CD4-positive, alpha-beta T cell treated with Interleukin-17A for 4 hours (primary cell): ENCODE measurements around the gene MACROD2.

Experiments
- DNase-seq: peaks from one replicate; pipeline ENCODE4 v3.0.0-alpha.2; 2020; ENCODE audit warnings: mixed read lengths

Gene MACROD2

DNA sequence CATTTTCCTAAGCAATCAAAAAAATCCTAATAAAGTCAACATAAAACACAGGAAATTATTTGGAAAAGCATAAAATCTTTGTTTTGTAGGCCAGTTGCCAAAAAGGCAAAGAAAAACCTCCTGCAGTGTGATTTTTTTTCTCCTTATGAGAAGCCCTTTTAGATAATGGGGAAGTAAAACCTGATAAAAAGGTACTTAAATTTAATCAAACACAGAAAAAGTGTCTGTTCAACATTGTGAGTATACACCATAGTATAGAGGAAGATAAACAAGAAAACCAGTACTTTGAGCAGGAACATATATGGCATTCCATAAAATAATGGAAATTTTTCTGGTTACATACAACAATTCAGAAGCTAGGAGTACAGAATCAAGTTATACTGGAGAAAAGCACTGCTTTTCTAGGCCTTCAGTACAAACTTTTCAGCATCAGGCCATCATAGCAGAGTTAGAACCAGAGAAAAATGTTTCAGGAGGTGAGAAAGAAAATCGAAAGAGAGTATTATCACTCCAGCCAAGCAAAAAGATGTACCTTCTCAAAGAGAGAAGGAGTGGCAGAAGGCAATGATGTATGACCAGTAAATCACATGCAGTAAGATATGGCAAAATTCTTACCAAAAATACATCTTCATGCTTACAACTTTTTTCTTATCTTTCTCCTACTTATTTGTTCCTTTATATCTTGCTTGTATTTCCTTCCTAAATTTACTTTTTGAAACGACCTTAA lies 2083.0 kb downstream of the MACROD2 start:
- no peak for DNase-seq

GRCh38 chr20:16081421-16081820 lies 2086.1 kb downstream of the MACROD2 start:
- no peak for DNase-seq

DNA sequence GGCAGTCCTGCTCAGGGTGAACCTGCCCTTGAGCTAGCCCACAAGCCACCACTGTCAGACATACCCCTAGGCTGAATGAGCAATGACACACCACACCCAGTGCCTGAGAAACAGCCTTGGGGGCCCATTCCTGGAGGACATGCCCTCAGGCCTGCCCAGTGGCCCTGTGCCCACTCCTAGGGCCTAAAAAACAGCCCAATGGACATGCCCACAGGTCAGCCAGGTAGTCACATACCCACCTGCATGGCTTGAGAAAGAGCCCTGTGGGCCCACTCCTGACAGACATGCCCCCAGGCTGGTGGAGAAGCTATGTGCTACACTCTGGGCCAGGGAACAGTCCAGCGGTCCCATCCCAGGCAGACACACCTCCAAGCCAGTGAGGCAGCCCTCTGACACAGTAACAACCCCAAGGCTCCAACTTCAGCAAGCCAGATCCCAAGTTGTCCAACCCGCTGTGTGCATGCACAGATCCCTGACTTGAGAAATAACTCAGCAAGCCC lies 2086.8 kb downstream of the MACROD2 start:
- no peak for DNase-seq

DNA sequence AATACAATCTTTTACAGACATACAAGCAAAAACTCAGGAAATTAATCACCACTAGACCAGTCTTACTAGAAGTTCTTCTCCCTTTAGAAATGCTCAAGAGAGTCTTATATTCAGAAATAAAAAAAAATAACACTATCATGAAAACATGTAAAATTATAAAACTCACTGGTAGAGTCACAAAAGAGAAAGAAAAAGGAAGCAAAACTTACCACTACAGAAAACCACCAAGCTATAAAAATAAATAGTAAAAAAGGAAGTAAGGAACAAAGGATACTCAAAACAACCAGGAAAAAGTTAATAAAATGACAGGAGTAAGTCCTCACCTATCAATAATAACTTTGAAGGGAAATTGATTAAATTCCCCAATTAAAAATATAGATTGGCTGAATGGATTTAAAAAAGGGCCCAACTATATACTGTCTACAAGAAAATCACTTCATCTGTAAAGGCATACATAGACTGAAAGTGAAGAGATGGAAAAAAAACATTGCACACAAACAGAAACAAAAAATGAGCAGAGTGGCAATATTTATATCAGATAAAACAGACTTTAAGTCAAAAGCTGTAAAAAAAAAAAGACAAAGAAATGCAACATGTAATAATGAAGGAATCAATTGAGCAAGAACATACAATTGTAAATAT lies 2088.4 kb downstream of the MACROD2 start:
- DNase-seq: no peak

GRCh38 chr20:16095226-16095625 lies 2099.9 kb downstream of the MACROD2 start:
- DNase-seq: no peak

GRCh38 chr20:16096756-16097326 lies 2101.5 kb downstream of the MACROD2 start:
- no peak for DNase-seq

- DNase-seq: no peak
These were observed 2102.5 kb downstream of the MACROD2 start for GRCh38 chr20:16097788-16098187.

DNA sequence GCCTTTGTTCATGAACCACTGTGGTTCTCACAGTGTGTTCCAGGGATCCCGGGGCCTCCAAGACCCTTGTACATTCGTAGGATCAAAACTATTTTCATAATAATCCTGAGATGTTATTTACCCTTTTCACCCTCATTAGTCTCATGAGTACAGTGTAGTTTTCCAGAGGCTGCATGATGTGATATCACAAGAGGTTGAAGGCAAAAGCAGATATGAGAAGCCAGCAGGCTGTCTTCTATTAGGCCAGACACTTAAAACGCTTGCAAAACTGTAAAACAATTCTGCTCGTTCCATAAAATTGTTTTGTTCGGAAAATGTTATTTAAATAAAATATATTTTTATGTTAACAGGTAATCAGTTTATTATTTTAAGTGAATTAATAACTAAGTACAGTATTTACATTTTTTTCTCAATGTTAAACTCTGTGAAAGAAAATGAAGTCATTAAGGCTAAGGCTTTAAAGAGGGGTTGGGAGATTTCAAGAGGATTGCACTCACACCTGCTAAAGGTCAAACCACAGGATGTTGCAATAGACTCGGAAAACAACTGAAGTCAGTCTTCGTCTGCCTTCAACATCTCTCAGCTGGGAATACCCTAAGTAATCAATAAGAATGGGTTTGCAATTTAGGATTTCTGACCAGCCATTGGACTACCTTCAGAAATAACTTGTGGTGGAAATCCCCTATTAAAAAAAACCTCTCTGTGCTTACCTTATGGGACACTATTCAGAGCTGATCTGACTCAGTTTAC lies 2103.7 kb downstream of the MACROD2 start:
- no peak for DNase-seq

DNA sequence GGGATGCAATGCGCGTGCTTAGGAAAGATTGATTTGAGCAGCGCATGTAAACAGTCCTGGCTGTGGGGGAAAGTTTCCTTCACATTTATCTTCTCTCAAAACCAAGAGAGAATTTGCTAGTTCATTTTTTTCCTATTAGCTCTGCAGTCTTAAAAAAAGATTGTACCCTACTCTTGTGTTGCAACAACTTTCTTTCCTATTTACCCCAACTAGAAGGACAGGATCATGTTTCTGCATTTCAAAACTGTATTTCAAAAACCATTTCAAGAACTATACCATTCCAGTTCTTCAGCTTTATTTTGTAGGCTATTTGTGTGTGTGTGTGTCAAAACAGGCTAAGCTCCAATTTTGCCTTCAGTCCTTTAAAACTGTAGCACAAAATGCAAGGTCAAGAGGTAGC lies 2104.8 kb downstream of the MACROD2 start:
- DNase-seq: no peak

GRCh38 chr20:16100767-16101166 lies 2105.5 kb downstream of the MACROD2 start:
- no peak for DNase-seq
